H1 (cell line): Measurements from ENCODE around the gene SV2C. TPM values are rescaled to one million over a fixed set of nuclear protein-coding genes. Genes with fewer than 3 reads are reported as not detected.

Experiments used
- EGR1 ChIP-seq: IDR thresholded peaks from 2 replicates; pipeline ENCODE4 v1.6.1; 2011; ENCODE audit warnings: low read depth, low read length, borderline replicate concordance
- KDM4A ChIP-seq: IDR thresholded peaks from one replicate; pipeline ENCODE4 v1.7.1; 2012; ENCODE audit warnings: low read depth, mild to moderate bottlenecking, moderate library complexity, low read length, inconsistent platforms; ENCODE audit not compliant: severe bottlenecking
- POLR2AphosphoS5 ChIP-seq: IDR thresholded peaks from 2 replicates; pipeline ENCODE4 v1.6.1; 2011; ENCODE audit warnings: low read depth, low read length
- SRF ChIP-seq: IDR thresholded peaks from 2 replicates; pipeline ENCODE4 v1.6.1; 2011; ENCODE audit warnings: mild to moderate bottlenecking, low read depth, low read length, moderate library complexity
- ZNF274 ChIP-seq: IDR thresholded peaks from 2 replicates; pipeline ENCODE4 v1.7.0; 2012; ENCODE audit warnings: low read length, borderline replicate concordance; ENCODE audit errors: extremely low read depth
- polyA plus RNA-seq, 7 experiments: library from polyadenylated mRNA; depleted of rRNA in 3 of 7; stranded (reverse) in 5 of 7; unstranded in 2 of 7; fragments of >200 nt in 5 of 7; fragments of 200-250 nt in 2 of 7; gene quantifications; 1 replicate in 5 of 7; 2 replicates in 1 of 7; 4 replicates in 1 of 7; pipeline versions ENCODE4 v1.2.1 to v1.2.3, GENCODE V29; 2011 to 2013; ENCODE audit warnings: missing spikeins in 2 of 7, mixed read lengths in 2 of 7
- total RNA-seq: library from RNA; stranded (reverse); fragmentation: NEBNext Ultra II Directional; extraction: Animal tissue kit (Norgen Biotek cat#: 25700); gene quantifications from 2 replicates; pipeline ENCODE4 v1.2.1, GENCODE V29; 2021

Gene SV2C
- total and polyA plus RNA-seq, 2 of the 8 experiments (the other 6 are each of a cell fraction or from before 2014, with no cell fraction given): 0.08 to 0.24 TPM

DNA sequence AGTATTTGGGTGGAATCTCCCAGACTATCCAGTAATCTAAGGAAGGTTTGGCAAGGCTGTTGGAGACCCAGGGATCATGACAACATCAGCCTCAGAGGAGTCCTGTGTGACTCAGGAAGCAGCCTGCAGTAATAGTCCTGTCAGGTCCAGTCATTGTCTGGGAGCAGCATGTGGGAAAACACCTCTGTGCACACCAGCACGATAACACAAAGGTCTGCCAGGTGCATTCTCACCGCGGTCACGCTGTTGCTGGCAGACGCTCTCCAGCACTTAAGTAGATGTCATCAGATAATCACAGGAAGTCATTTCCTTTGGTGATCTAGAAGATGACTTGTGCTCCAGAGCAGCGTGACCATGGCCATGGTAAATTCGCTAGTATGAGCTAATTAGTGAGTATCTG, 220.7 kb downstream of the SV2C start (continued):
- TF ChIP-seq POLR2AphosphoS5 (no peak), EGR1 (no peak), KDM4A (no peak), ZNF274 (no peak), SRF (no peak)
